UCSD-AML1 (cell line): ENCODE measurements around the gene LRP3.
"Not testable (repeated sequence)": the region's sequence is repeated elsewhere in the genome, so short reads cannot be mapped to it uniquely, and the experiment has no call there.

Source experiments
- DNase-seq: peaks from one replicate; lab custom pipeline; 2025; ENCODE audit not compliant: unreplicated experiment; lab: John Stamatoyannopoulos, UW

Gene LRP3, protein sequence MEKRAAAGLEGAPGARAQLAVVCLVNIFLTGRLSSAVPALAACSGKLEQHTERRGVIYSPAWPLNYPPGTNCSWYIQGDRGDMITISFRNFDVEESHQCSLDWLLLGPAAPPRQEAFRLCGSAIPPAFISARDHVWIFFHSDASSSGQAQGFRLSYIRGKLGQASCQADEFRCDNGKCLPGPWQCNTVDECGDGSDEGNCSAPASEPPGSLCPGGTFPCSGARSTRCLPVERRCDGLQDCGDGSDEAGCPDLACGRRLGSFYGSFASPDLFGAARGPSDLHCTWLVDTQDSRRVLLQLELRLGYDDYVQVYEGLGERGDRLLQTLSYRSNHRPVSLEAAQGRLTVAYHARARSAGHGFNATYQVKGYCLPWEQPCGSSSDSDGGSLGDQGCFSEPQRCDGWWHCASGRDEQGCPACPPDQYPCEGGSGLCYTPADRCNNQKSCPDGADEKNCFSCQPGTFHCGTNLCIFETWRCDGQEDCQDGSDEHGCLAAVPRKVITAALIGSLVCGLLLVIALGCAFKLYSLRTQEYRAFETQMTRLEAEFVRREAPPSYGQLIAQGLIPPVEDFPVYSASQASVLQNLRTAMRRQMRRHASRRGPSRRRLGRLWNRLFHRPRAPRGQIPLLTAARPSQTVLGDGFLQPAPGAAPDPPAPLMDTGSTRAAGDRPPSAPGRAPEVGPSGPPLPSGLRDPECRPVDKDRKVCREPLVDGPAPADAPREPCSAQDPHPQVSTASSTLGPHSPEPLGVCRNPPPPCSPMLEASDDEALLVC

GRCh38 chr19:33193865-33194362 is at the start of gene LRP3:
Gene LRP3, plus strand, starts transcription at chr19:33194330. Its CDS starts 456 bp downstream, at chr19:33194786.
- DNase-seq, result peak; percentile 70

DNA sequence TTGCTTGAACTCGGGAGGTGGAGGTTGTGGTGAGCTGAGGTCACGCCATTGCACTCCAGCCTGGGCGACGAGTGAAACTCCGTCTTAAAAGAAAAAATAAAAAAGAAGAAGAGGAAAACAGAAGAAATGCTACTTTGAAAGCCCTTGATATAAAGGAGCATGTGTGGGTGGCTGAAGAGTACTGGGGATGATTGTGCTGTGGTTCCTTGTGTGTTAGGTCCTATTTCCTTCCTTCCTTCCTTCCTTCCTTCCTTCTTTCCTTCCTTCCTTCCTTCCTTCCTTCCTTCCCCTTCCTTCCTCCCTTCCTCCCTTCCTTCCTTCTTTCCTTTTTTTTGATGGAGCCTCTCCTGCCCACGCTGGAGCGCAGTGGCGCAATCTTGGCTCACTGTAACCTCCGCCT is 47.9 kb upstream of the LRP3 start:
- no peak for DNase-seq

DNA sequence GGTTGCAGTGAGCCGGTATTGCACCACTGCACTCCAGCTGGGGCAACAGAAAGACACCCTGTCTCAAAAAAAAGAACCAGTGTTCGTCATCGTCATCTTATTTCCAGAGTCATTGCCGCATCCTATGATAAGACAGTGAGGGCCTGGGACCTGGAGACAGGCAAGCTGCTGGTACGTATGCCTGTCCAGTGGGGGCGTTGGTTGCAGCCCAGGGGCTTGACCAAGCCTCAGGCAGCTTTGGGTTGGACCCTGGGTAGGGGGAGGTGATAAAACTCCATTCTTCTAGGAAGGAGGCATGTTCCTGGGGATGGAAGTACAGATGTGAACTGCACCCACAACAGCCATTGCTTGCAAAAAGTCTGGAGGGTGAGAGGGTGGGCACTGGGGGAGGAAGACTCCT is 46.6 kb upstream of the LRP3 start:
- DNase-seq, result no peak

GRCh38 chr19:33150852-33151518 is 43.1 kb upstream of the LRP3 start:
- no peak for DNase-seq

DNA sequence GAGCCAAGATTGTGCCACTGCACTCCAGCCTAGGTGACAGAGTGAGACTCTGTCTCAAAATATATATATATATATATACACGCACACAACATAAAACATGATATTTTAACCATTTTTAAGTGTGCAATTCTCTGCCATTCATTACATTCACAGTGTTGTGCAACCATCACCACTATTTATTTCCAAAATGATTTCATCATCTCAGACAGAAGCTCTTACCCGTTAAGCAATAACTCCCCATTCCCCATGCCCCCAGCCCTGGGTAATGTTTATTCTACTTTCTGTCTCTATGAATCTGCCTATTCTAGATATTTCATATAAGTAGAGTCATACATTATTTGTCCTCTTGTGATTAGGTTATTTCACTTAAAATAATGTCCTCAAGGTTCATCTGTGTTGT is 42.0 kb upstream of the LRP3 start:
- DNase-seq, result no peak

GRCh38 chr19:33152625-33153024 is 41.5 kb upstream of the LRP3 start:
- DNase-seq, result not testable (repeated sequence)

GRCh38 chr19:33154313-33154712 is 39.8 kb upstream of the LRP3 start:
- DNase-seq, result not testable (repeated sequence)

DNA sequence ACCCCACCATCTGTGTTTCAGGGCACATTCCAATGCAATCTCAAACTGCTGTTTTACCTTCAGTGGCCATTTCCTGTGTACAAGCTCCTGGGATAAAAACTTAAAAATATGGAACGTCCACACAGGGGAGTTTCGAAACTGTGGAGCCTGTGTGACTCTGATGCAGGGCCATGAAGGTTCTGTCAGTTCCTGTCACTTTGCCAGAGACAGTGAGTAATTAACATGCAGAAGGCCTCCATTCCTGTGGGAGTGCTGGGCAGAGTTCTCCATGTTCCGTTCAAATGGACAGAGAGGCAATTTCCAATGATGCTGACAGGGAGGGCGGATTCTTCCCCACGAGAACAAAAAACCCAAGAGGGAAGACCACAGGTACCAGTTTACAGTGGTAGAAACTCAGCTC is 37.8 kb upstream of the LRP3 start:
- DNase-seq, result no peak

- peak; percentile 79 for DNase-seq
Measured at GRCh38 chr19:33157906-33158305, 36.2 kb upstream of the LRP3 start.

DNA sequence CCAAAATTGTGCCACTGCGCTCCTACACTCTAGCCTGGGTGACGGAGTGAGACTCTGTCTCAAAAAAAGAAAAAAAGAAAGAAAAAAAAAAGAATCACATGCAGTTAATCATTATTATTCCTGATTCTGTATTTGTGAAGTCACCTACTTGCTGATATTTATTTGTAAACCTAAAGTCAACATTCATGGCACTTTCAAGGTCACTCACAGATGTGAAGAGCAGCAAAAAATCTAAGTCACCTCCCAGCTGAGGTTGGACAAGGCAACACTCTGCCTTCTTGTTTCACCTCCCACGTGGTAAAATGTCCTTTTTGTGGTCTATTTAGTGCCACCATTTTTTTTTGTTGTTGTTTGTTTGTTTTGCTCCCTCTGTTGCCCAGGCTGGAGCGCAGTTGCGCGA is 35.8 kb upstream of the LRP3 start:
- DNase-seq, result no peak

- no peak for DNase-seq
Measured at GRCh38 chr19:33159149-33159548, 35.0 kb upstream of the LRP3 start.

DNA sequence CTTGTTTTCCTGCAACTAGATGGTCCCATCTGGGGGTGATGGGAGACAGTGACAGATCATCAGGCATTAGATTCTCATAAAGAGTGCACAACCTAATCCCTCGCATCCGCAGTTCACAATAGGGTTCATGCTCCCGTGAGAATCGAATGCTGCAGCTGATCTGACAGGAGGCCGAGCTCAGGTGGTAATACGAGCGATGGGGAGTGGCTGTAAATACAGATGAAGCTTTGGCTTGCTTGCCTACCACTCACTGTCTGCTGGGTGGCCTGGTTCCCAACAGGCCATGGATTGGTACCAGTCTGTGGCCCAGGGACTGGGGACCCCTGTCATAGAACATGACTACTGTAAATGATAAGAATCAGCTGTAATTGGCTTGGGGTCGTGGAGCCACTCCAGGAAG is 34.2 kb upstream of the LRP3 start:
- DNase-seq, result no peak

DNA sequence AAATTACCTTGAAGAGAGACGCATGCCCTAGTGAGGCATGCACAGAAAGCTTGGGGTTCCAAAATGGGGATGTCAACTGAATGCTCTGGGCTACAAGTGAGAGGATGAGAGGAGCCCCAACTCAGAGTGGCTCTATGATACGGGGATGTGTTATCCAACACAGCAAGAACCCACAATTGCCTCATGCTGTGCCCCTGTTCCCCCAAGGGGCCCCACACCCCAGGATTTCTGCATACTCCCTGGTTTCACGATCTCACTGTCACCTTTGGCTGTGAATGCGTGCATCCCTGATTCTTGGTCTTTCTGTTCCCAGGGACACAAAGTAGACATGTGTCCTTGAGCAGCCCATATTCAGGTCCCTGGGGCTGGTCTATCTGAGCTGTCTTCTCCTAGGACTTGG is 32.9 kb upstream of the LRP3 start:
- no peak for DNase-seq

- no peak for DNase-seq
Measured at GRCh38 chr19:33163481-33163880, 30.6 kb upstream of the LRP3 start.

DNA sequence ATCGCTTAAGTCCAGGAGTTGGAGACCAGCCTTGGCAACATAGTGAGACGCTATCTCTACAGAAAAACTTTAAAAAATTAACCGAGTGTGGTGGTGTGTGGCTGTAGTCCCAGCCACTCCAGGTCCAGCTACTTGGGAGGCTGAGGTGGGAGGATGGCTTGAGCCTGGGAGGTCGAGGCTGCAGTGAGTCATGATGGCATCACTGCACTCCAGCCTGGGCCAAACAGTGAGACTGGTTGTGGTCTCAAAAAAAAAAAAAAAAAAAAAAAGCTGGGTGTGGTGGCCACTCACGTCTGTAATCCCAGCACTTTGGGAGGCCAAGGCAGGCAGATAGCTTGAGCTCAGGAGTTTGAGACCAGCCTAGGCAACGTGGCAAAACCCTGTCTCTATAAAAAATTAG is 28.1 kb upstream of the LRP3 start:
- DNase-seq, result not testable (repeated sequence)

DNA sequence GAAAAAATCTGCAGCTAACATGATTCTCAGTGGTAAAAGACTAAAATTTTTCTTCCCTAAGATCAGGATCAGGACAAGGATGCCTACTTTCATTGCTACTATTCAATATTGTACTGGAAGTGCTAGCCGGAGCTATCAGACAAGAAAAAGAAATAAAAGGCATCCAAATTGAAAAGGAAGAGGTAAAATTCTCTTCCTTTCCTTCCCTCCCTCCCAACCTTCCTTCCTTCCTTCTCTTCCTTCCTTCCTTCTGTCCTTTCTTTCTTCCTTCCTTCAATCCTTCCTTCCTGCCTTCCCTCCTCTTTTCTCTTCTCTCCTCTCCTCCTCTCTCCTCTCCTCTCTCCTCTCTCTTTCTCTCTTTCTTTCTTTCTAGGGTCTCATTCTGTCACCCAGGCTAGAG is 26.7 kb upstream of the LRP3 start:
- DNase-seq, result no peak

- DNase-seq, result no peak
Measured at GRCh38 chr19:33168528-33168927, 25.6 kb upstream of the LRP3 start.

DNA sequence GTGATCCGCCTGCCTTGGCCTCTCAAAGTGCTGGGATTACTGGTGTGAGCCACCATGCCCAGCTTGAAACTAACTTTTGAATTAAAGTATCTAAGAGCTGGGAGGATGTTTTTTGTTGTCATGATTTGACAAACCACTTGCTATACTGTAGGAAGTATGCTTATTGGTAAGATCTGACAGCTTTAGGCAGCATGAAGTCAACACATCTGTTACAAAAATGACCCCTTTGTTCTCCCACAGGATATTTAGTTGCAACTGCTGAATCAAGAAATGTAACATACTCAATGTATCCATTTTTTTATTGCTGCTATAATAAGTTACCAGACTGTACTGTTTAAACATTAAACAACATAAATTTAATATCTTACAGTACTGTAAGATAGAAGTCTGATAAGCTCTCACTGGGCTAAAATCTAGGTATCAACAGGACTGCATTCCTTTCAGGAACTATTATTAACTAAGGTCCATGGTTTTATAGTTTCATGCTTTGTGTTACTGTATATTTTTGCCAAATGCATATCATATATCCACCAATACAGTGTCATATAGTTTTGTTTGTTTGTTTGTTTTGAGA is 22.8 kb upstream of the LRP3 start:
- no peak for DNase-seq

DNA sequence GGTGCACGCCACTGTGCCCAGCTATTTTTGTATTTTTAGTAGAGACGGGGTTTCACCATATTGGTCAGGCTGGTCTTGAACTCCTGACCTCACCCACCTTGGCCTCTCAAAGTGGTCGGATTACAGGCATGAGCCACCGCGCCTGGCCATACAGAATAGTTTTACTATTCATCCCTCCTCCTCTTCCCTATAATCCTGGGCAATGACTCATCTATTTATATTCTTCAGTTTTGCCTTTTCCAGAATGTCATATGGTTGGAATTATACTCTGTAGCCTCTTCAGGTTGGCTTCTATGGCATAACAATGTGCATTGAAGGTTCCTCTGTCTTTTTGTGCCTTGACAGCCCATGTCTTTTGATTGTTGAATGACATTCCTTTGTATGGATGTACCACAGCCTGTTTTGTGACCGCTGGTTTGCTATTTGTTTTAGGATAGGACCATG is 22.2 kb upstream of the LRP3 start:
- DNase-seq, result no peak

GRCh38 chr19:33174186-33174585 is 19.9 kb upstream of the LRP3 start:
- no peak for DNase-seq

GRCh38 chr19:33175156-33175782 is 18.9 kb upstream of the LRP3 start:
- no peak for DNase-seq
